Psoas muscle (tissue), 8 donors: Measurements from ENCODE around the gene IRX6. TPM values are rescaled to one million over a fixed set of nuclear protein-coding genes. Genes with fewer than 3 reads are reported as not detected.

Experiments
- ATAC-seq, 4 donors: fragments of 200-7000 bp; cut with Tn5 transposase; one replicate each; pipeline ENCODE4 v1.9.1; 2020; ENCODE audit warnings: moderate library complexity in 3 of 4, mild to moderate bottlenecking in 2 of 4
- DNase-seq, 2 donors: peaks; one replicate each; pipeline ENCODE4 v3.0.0-alpha.2; 2020
- H3K27ac ChIP-seq: fragments of 200-600 bp; one replicate; pipeline ENCODE4 v1.8.0; 2022
- H3K27me3 ChIP-seq, 3 donors: fragments of 200-600 bp in 1 of 3; one replicate each; pipeline versions ENCODE4 v1.6.1 to v1.8.0; 2013 to 2022; ENCODE audit warnings: low read length in 2 of 3, mild to moderate bottlenecking in 2 of 3, moderate library complexity in 1 of 3; ENCODE audit not compliant: insufficient read depth in 3 of 3
- H3K36me3 ChIP-seq, 2 donors: fragments of 200-600 bp in 1 of 2; one replicate each; pipeline versions ENCODE4 v1.6.1 to v1.8.0; 2013 to 2022; ENCODE audit warnings: low read depth in 1 of 2, mild to moderate bottlenecking in 1 of 2, moderate library complexity in 1 of 2; ENCODE audit not compliant: insufficient read depth in 1 of 2
- H3K4me1 ChIP-seq: fragments of 200-600 bp; one replicate; pipeline ENCODE4 v1.8.0; 2022
- H3K4me3 ChIP-seq: fragments of 200-600 bp; one replicate; pipeline ENCODE4 v1.8.0; 2022; ENCODE audit warnings: mild to moderate bottlenecking
- H3K9me3 ChIP-seq: fragments of 200-600 bp; one replicate; pipeline ENCODE4 v1.8.0; 2022
- CTCF ChIP-seq: fragments of 200-600 bp; IDR thresholded peaks from one replicate; pipeline ENCODE4 v1.8.0; 2022; ENCODE audit warnings: antibody characterized with exemption
- WGBS, 3 donors: extraction: QIAGEN DNeasy Blood & Tissue Kit; methylation state at CpG; one replicate each; pipeline versions ENCODE4 v1.1.6 to v1.1.7; 2013; 5-methylcytosine and 5-hydroxymethylcytosine counted together
- intact Hi-C, 2 donors: fragments of 100-400 bp; cut with DNase I; formaldehyde crosslinking; loops; one replicate each; pipeline versions ENCODE4 v1.11.0 to v1.14.2; 2022
- polyA plus RNA-seq, 3 donors: library from polyadenylated mRNA; stranded (reverse); fragments of 200-250 nt; gene quantifications; one replicate each; pipeline ENCODE4 v1.2.3, GENCODE V29; 2013
- total RNA-seq, 4 donors: library from RNA; stranded (reverse); fragmentation: NEBNext Ultra II Directional in 2 of 4; extraction: Animal tissue kit (Norgen Biotek cat#: 25700) in 2 of 4; gene quantifications; one replicate each; pipeline versions ENCODE4 v1.2.1 to v1.2.4, GENCODE V29; 2021 to 2023
- donor health status: healthy with polysubstance abuse.
- donor health status: DM: no; HTN: no; CAD: no; lungs with moderate emphysema.
- donor health status: Bipolar disorder and iron deficiency.
- donor health status: healthy.
- donor health status: DM: yes; HTN: yes; CAD: no.
- donor health status: DM: no; HTN: no; CAD: no.
- donor health status: DM: no; HTN: no; CAD: no.
- donor health status: DM: yes; HTN: yes; CAD: no.

IRX6 gene
- total and polyA plus RNA-seq, 7 donors: 0.32 to 6.1 (median 1.0) TPM

GRCh38 chr16:55330781-55331647, 7.0 kb downstream of the IRX6 start:
- no peak for DNase-seq
- Histone ChIP-seq H3K27ac (no peak overlapping the region), H3K4me3 (peak overlapping the region; percentile 30), H3K27me3 (peaks cover 0 to 44% (median 2%) of the 10 kb centered on the region in 3 donors), H3K9me3 (no peaks in the 10 kb centered on the region), H3K36me3 (no peaks in the 10 kb centered on the region), H3K4me1 (peaks cover 4% of the 10 kb centered on the region)
- WGBS, 3 donors: 29 to 39% (median 39%) methylated on average over 53 of the region's 53 CpGs
- ATAC-seq: peak in 1 of 4 donors; percentile 32
- intact Hi-C loops: no loop called here
- TF ChIP-seq CTCF: no peak

GRCh38 chr16:55331648-55332185, 7.7 kb downstream of the IRX6 start:
- peaks cover 4% of the 10 kb centered on the region for H3K4me1 ChIP-seq
- H3K9me3 ChIP-seq: no peaks in the 10 kb centered on the region
- peak overlapping the region; percentile 30 for H3K4me3 ChIP-seq
- no peaks in the 10 kb centered on the region for H3K36me3 ChIP-seq
- DNase-seq: no peak
- no peak for TF ChIP-seq CTCF
- H3K27ac ChIP-seq: no peak overlapping the region
- intact Hi-C loops: no loop called here
- WGBS, 3 donors: 23 to 49% (median 33%) methylated on average over 28 of the region's 28 CpGs
- peak in 1 of 4 donors; percentile 33 for ATAC-seq
- peaks cover 0 to 40% (median 2%) of the 10 kb centered on the region in 3 donors for H3K27me3 ChIP-seq

GRCh38 chr16:55333684-55334083, 9.7 kb downstream of the IRX6 start:
- ATAC-seq (peak in 2 of 4 donors; percentile 49 to 67), DNase-seq (no peak)
- intact Hi-C loops: no loop called here
- H3K4me1 ChIP-seq: peaks cover 4% of the 10 kb centered on the region
- no peaks in the 10 kb centered on the region for H3K9me3 ChIP-seq
- H3K27me3 ChIP-seq: peaks cover 0 to 24% (median 2%) of the 10 kb centered on the region in 3 donors
- H3K4me3 ChIP-seq: no peak overlapping the region
- no peak for TF ChIP-seq CTCF
- no peak overlapping the region for H3K27ac ChIP-seq
- no peaks in the 10 kb centered on the region for H3K36me3 ChIP-seq
- 71 to 88% (median 81%) methylated on average over 2 of the region's 2 CpGs for WGBS, 3 donors

GRCh38 chr16:55338646-55339045, 14.6 kb downstream of the IRX6 start:
- intact Hi-C loops: no loop called here
- DNase-seq (no peak), ATAC-seq (no peak)
- no peaks in the 10 kb centered on the region for H3K27me3 ChIP-seq
- H3K4me3 ChIP-seq: no peak overlapping the region
- no peak for TF ChIP-seq CTCF
- WGBS, 3 donors: 69 to 79% (median 75%) methylated on average over 5 of the region's 5 CpGs
- no peaks in the 10 kb centered on the region for H3K9me3 ChIP-seq
- no peaks in the 10 kb centered on the region for H3K4me1 ChIP-seq
- no peaks in the 10 kb centered on the region for H3K36me3 ChIP-seq
- no peak overlapping the region for H3K27ac ChIP-seq
